ENCODE results near the gene DACH1. TPM values are rescaled to one million over a fixed set of nuclear protein-coding genes. Genes with fewer than 3 reads are reported as not detected.
A peak's percentile ranks its signal among the peaks of the same experiment; 100 is the strongest.

Gene DACH1
- total RNA-seq, 1 experiment from 2014 or later: not detected

GRCh38 chr13:71870100-71870499, 3.1 kb upstream of the DACH1 start:
- in situ Hi-C loops (cut with HindIII; ENCODE audit: low pct_unique_long_range_greater_than_20kb, low sequenced_read_pairs): no loop called here
- no peak for DNase-seq (ENCODE audit: low read depth)

- DNase-seq (ENCODE audit: low read depth): no peak
- in situ Hi-C loops (cut with HindIII; ENCODE audit: low pct_unique_long_range_greater_than_20kb, low sequenced_read_pairs): no loop called here
These were observed 2.3 kb upstream of the DACH1 start for GRCh38 chr13:71869274-71869673.

DNA sequence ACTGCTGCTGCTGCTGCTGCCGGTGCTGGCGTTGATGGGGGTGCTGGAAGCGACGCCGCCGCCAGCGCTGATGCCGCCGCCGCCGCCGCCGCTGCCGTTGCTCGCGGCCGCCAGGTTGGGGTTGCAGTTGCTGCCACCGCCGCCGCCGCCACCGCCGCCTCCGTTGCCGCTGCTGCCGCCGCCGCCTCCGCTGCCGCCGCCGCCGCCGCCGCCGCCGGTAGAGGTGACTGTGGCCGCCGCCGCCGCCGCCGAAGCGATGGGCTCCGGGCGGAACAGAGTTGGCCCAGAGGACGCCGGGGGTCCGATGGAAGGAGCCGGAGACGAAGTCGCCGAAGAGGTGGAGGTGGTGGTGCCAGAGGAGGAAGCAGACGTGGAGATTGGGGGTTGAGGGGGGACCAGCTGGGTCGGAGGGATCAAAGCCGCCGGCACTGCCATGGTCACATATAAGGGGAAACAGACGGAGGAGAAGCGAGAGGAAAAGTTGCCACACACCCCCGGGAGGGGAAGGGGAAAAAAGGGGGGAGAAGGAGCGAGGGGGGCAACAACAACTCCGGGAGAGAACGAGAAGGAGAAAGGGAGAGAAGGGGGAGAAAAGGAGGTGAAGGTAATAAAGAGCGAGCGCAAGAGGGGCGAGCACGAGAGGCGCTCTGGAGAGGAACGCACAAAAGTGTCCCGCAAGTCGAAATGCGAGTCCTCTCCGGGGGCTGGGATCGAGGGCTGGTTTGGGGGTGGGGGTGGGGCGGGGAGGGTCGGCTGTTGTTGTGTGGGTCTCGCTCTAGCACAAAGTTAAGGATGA, 471 bp downstream of the DACH1 start:
- in situ Hi-C loops (cut with HindIII; ENCODE audit: low pct_unique_long_range_greater_than_20kb, low sequenced_read_pairs): no loop called here
- DNase-seq (ENCODE audit: low read depth): peak; percentile 21

GRCh38 chr13:71865874-71866334, 1.1 kb downstream of the DACH1 start:
- no peak for DNase-seq (ENCODE audit: low read depth)
- in situ Hi-C loops (cut with HindIII; ENCODE audit: low pct_unique_long_range_greater_than_20kb, low sequenced_read_pairs): no loop called here

DNA sequence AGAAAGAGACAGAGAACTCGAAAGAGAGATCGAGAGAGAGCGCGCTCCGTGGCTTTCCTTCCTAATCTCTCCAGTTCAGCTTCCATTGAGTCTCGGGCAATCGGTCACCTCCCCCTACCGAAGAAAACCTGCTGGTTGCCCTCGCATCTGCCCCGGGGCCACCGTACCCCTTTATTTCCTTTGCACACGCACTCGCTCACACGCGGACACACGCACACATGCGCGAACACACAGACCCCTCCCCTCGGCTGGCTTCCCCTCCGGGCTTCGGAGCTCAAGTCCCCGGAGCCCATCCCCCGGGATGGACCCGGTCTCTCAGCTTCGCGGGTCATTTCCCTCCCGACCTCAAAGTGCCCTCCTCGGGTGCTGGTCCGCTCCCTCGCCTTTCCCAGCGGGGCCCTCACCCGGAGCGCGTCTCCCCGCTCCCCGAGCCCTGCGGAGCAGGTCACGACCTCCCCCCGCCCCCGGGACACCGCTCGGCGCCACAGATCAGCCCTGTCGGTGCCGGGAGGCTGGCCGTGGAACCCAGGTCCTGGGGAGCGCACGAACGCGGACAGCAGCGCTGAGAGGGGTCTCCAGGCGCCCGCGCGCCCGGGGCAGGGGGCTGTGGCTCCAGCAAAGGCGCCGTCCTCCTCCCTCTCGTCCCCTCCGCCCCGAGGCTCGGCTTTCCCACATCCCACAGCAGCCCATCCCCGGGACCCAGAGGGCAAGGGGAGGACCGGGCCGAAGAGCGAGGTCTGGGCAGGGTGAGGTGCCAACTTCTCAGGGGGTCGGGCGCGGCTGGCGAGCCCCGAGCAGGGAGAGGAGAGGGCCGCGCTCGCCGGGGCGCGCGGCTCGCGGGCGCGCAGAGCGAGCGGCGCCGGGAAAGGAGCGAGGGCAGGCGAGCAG, 1.8 kb downstream of the DACH1 start:
- DNase-seq (ENCODE audit: low read depth): no peak
- in situ Hi-C loops (cut with HindIII; ENCODE audit: low pct_unique_long_range_greater_than_20kb, low sequenced_read_pairs): no loop called here

- in situ Hi-C loops (cut with HindIII; ENCODE audit: low pct_unique_long_range_greater_than_20kb, low sequenced_read_pairs): no loop called here
- no peak for DNase-seq (ENCODE audit: low read depth)
These were observed 2.7 kb downstream of the DACH1 start for GRCh38 chr13:71864094-71864985.

DNA sequence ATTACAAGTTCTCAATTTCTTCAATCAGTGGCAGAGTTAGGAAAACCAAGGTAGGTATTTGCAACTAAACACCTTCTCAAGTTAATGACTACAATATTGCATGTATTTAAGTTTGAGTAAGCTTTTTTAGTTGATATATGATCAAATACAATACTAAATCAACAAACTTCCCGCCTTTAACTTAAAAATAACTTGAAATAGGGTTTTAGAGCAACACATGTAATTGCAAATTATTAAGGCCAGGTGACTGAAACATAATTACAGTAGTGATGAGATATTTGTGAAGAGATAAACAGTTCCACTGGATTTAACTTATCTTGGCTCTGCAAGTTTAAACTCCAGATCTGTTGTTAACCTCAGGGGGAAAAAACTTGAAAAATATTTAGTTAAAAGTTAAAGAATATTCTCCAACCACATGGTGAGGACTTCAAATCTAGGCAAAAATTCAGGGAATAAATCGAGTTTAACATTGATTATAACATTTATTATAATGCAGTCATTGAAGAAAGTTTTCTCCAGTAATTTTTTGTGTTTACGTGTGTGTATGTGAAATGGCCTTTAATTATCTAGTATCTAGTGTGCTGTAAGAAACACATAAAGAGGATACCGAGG, 3.6 kb downstream of the DACH1 start:
- no peak for DNase-seq (ENCODE audit: low read depth)
- in situ Hi-C loops (cut with HindIII; ENCODE audit: low pct_unique_long_range_greater_than_20kb, low sequenced_read_pairs): no loop called here

DNA sequence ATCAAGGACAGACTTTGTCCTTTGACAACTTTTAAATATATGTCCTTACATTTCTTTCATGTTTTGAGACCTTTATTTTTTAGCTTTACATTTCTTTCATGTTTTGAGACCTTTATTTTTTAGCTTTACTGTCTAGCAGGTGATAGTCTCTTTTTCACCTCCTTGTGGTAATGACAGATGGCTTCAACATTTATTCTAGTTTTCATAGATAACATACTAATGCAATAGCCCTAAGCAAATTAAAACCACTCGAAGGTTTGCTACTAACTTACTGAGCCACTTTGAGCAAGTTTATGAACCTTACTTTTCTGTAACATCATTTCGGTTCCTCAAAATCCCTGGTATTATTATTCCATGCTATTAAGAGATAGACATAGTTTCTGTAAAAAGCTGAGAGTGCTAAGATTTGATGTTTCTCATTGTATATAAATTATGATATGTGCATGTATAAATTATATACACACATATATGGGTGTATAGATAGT, 4.5 kb downstream of the DACH1 start:
- in situ Hi-C loops (cut with HindIII; ENCODE audit: low pct_unique_long_range_greater_than_20kb, low sequenced_read_pairs): no loop called here
- DNase-seq (ENCODE audit: low read depth): no peak

DNA sequence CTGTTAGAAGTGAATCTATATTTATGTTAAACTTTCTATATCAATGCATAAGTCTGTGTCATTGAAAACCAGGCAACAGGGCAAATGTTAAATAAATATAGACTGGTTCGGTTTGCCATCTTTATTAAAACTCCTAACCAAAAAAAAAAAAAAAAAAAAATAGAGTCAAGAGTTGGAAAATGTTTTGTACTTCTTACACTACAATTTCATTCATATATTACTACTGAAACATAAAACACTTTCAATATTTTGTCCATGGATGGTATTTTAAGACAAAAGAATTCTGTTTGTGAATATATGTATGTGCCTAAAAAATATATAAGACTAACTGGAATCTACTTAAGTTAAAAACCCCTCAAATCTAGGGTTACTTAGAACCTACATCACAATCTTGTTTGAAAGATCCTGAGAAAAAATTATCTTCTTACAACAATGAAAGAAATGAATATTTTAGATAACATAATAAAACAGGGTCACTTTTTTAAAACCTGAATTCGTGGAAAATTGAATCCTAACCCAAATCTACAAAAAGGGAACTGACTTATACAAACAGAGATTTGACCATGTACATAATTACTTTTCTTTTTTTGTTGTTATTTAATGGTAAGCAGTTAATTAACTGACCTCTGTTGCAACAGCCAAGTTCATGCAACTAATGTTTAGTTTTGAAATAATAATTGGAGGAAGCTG, 5.1 kb downstream of the DACH1 start:
- in situ Hi-C loops (cut with HindIII; ENCODE audit: low pct_unique_long_range_greater_than_20kb, low sequenced_read_pairs): no loop called here
- DNase-seq (ENCODE audit: low read depth): no peak

- DNase-seq (ENCODE audit: low read depth): no peak
- in situ Hi-C loops (cut with HindIII; ENCODE audit: low pct_unique_long_range_greater_than_20kb, low sequenced_read_pairs): no loop called here
These were observed 6.4 kb downstream of the DACH1 start for GRCh38 chr13:71860547-71861138.

- in situ Hi-C loops (cut with HindIII; ENCODE audit: low pct_unique_long_range_greater_than_20kb, low sequenced_read_pairs): no loop called here
- no peak for DNase-seq (ENCODE audit: low read depth)
These were observed 8.4 kb downstream of the DACH1 start for GRCh38 chr13:71858647-71859046.

GRCh38 chr13:71856548-71857043, 10.4 kb downstream of the DACH1 start:
- no peak for DNase-seq (ENCODE audit: low read depth)
- in situ Hi-C loops (cut with HindIII; ENCODE audit: low pct_unique_long_range_greater_than_20kb, low sequenced_read_pairs): no loop called here

- in situ Hi-C loops (cut with HindIII; ENCODE audit: low pct_unique_long_range_greater_than_20kb, low sequenced_read_pairs): no loop called here
- no peak for DNase-seq (ENCODE audit: low read depth)
These were observed 12.6 kb downstream of the DACH1 start for GRCh38 chr13:71854401-71854800.

GRCh38 chr13:71853725-71854124, 13.3 kb downstream of the DACH1 start:
- in situ Hi-C loops (cut with HindIII; ENCODE audit: low pct_unique_long_range_greater_than_20kb, low sequenced_read_pairs): no loop called here
- DNase-seq (ENCODE audit: low read depth): no peak

DNA sequence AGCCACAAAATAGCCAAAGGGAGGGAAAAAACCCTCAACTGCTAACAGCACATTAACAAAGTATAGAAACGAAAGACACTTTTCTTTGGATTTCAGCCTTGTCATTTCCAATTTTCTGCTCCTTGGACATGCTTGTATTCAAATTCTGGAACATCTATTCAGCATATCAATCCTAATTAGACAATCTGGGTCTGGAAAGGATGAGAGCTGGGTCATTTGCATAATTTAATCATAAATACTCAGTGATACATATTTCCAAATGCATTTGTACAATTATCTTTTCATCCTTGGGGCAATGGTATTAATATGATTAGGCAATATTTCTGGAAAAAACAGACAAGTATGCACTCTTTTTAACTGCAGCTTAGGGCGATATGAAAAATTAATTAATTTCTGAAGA, 14.3 kb downstream of the DACH1 start:
- in situ Hi-C loops (cut with HindIII; ENCODE audit: low pct_unique_long_range_greater_than_20kb, low sequenced_read_pairs): no loop called here
- DNase-seq (ENCODE audit: low read depth): no peak

GRCh38 chr13:71851498-71852409, 15.2 kb downstream of the DACH1 start:
- in situ Hi-C loops (cut with HindIII; ENCODE audit: low pct_unique_long_range_greater_than_20kb, low sequenced_read_pairs): no loop called here

More at GRCh38 chr13:71851498-71852409, 15.2 kb downstream of the DACH1 start:
- DNase-seq (ENCODE audit: low read depth): no peak

Measured in Caki2 (cell line).